GM12801 (cell line): Measurements from ENCODE around the gene TMEM40.

Experiments used
- TF ChIP-seq, protein P1 (sequence below): IDR thresholded peaks from one replicate; pipeline ENCODE4 v1.5.1; 2011; ENCODE audit warnings: control low read depth; ENCODE audit not compliant: insufficient read length; ENCODE audit errors: extremely low read depth

TMEM40 gene

GRCh38 chr3:12759693-12760565 lies 870 bp upstream of the TMEM40 start:
- TF ChIP-seq, protein P1, sequence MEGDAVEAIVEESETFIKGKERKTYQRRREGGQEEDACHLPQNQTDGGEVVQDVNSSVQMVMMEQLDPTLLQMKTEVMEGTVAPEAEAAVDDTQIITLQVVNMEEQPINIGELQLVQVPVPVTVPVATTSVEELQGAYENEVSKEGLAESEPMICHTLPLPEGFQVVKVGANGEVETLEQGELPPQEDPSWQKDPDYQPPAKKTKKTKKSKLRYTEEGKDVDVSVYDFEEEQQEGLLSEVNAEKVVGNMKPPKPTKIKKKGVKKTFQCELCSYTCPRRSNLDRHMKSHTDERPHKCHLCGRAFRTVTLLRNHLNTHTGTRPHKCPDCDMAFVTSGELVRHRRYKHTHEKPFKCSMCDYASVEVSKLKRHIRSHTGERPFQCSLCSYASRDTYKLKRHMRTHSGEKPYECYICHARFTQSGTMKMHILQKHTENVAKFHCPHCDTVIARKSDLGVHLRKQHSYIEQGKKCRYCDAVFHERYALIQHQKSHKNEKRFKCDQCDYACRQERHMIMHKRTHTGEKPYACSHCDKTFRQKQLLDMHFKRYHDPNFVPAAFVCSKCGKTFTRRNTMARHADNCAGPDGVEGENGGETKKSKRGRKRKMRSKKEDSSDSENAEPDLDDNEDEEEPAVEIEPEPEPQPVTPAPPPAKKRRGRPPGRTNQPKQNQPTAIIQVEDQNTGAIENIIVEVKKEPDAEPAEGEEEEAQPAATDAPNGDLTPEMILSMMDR: no peak

GRCh38 chr3:12758025-12758781 lies 856 bp downstream of the TMEM40 start:
- TF ChIP-seq, protein P1: no peak

DNA sequence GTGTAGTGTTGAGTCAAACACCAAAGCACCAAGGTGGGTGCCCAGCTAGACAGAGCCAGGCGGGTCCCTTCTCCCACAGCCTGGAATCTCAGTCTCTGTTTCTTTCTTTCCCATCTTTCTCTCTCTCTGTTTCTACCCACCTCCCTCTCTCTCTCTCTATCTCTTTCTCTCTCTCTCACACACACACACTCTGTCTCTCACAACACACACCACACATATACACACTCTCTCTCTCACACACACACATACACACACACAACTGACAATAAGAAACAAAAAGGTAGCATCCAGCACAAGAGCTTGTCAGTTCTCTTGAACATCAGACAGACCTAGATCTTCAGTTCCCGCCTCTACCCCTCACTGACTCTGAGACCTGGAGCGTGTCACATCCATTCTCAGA lies 2.4 kb downstream of the TMEM40 start:
- TF ChIP-seq, protein P1: no peak

DNA sequence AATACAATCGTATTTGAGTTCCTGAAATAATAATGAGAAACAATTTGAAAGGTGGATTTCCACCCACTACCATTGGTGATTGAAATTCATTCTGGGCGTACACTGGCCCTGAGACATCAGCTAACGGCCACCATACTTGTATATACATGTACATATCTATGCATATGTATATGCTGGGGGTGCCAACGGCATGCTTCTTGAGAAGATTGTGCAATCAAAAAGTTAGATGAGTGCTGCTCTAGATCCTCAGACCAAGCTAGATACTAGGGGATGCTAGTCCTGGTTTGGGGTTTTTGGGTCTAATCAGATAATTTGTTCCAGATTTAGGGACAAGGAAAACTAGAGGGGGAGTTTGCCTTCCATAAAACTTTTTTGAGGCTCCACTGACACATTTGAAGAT lies 2.9 kb downstream of the TMEM40 start:
- TF ChIP-seq, protein P1: no peak

GRCh38 chr3:12755754-12756153 lies 3.3 kb downstream of the TMEM40 start:
- TF ChIP-seq, protein P1: no peak

DNA sequence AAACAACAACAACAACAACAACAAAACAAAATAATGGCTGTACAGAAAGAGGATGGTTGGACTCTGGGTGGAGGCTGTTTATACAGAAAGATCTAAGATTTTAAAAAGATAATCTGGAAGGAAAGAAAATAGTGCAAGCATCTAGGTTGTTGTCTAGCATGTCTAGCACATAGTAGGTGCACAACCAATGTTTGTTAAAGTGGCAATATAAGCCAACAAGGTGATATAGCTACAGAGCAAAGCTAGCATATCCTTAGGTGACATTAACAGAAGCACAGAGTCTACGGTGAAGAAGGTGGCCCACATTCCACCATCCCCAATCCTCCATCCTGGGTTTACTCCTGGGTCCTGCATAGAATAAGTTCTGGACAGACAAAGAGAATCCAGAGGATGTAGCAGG lies 4.7 kb downstream of the TMEM40 start:
- TF ChIP-seq, protein P1: no peak

GRCh38 chr3:12753275-12754028 lies 5.6 kb downstream of the TMEM40 start:
- TF ChIP-seq, protein P1: no peak
